A549 (cell line): ENCODE measurements around the gene FGF18. TPM values are rescaled to one million over a fixed set of nuclear protein-coding genes. Genes with fewer than 3 reads are reported as not detected.

Source experiments
- ATAC-seq, 2 experiments: fragments of 200-7000 bp in 1 of 2; fragments of >200 bp in 1 of 2; cut with Nextera tagmentation in 1 of 2; cut with Tn5 transposase in 1 of 2; 3 replicates each; pipeline versions ENCODE4 v1.8.0 to v1.9.1; 2018 to 2020; ENCODE audit warnings: mild to moderate bottlenecking in 1 of 2, moderate library complexity in 1 of 2
- CTCF ChIA-PET: fragments of 300-600 bp; sonication (Branson Sonifier 250); formaldehyde crosslinking; extraction: SDS; loops from one replicate; lab custom pipeline; 2021; ENCODE audit warnings: antibody characterized with exemption, inconsistent platforms; lab: Yijun Ruan, JAX
- POLR2A ChIA-PET: fragments of 350-600 bp; formaldehyde crosslinking; extraction: SDS; loops from one replicate; lab custom pipeline; 2021; ENCODE audit warnings: antibody characterized with exemption, inconsistent platforms; lab: Yijun Ruan, JAX
- DNase-seq, 2 experiments: peaks; one replicate each; pipeline versions ENCODE4 v3.0.0 to v3.0.0-alpha.2; 2011 to 2016; ENCODE audit warnings: low read depth in 1 of 2, low spot score in 1 of 2
- FAIRE-seq: peaks from 2 replicates; lab custom pipeline; 2011; peaks lifted over from hg19 to GRCh38; lab: Jason Lieb, UNC
- H3K27ac ChIP-seq, 2 experiments: fragments of >200 bp; sonication (Bioruptor Twin); formaldehyde crosslinking; 3 replicates each; pipeline ENCODE4 v1.5.1; 2016 to 2017
- H3K4me1 ChIP-seq: fragments of >200 bp; sonication (Bioruptor Twin); formaldehyde crosslinking; 3 replicates; pipeline ENCODE4 v1.6.1; 2016
- H3K4me2 ChIP-seq: fragments of >200 bp; sonication (Bioruptor Twin); formaldehyde crosslinking; 3 replicates; pipeline ENCODE4 v1.6.1; 2016
- H3K4me3 ChIP-seq: fragments of >200 bp; sonication (Bioruptor Twin); formaldehyde crosslinking; 3 replicates; pipeline ENCODE4 v1.5.1; 2016
- H3K9me3 ChIP-seq: fragments of >200 bp; sonication (Bioruptor Twin); formaldehyde crosslinking; 3 replicates; pipeline ENCODE4 v1.6.1; 2016
- CEBPB ChIP-seq, 2 experiments: fragments of >200 bp in 1 of 2; sonication (Bioruptor Twin) in 1 of 2; formaldehyde crosslinking in 1 of 2; IDR thresholded peaks; 2 replicates each; pipeline ENCODE4 v1.6.1; 2012 to 2016
- CHD4 ChIP-seq: fragments of 200-600 bp; sonication (generic); IDR thresholded peaks from 2 replicates; pipeline ENCODE4 v1.6.1; 2016; ENCODE audit warnings: antibody characterized with exemption, mild to moderate bottlenecking, borderline replicate concordance
- EHF ChIP-seq: fragments of 250-450 bp; sonication (Bioruptor Pico); IDR thresholded peaks from 2 replicates; pipeline ENCODE4 v1.5.0; 2020; ENCODE audit warnings: mild to moderate bottlenecking
- FOXS1 ChIP-seq: fragments of 250-450 bp; sonication (Bioruptor Pico); IDR thresholded peaks from 2 replicates; pipeline ENCODE4 v1.5.0; 2020; ENCODE audit warnings: mild to moderate bottlenecking, moderate library complexity
- HEYL ChIP-seq: fragments of 250-450 bp; sonication (Bioruptor Pico); IDR thresholded peaks from 2 replicates; pipeline ENCODE4 v1.8.0; 2021; ENCODE audit warnings: mild to moderate bottlenecking, moderate library complexity
- HOXA7 ChIP-seq: fragments of 250-450 bp; sonication (Bioruptor Pico); IDR thresholded peaks from 2 replicates; pipeline ENCODE4 v1.5.0; 2020; ENCODE audit warnings: mild to moderate bottlenecking, moderate library complexity
- HOXB5 ChIP-seq: fragments of 250-450 bp; sonication (Bioruptor Pico); IDR thresholded peaks from 2 replicates; pipeline ENCODE4 v1.5.0; 2020; ENCODE audit warnings: mild to moderate bottlenecking, moderate library complexity
- JUN ChIP-seq, 2 experiments: fragments of >200 bp; sonication (Bioruptor Twin); formaldehyde crosslinking; IDR thresholded peaks; 2 replicates in 1 of 2; 3 replicates in 1 of 2; pipeline ENCODE4 v1.6.1; 2016 to 2017
- KDM1A ChIP-seq: fragments of 200-600 bp; sonication (generic); IDR thresholded peaks from 2 replicates; pipeline ENCODE4 v1.6.1; 2016; ENCODE audit warnings: low read depth, mild to moderate bottlenecking
- NFE2L2 ChIP-seq: fragments of 150-350 bp; conservative IDR thresholded peaks from 2 replicates; pipeline ENCODE4 v1.6.1; 2014; ENCODE audit warnings: low read length
- NPAS2 ChIP-seq: fragments of 250-450 bp; sonication (Bioruptor Pico); IDR thresholded peaks from 2 replicates; pipeline ENCODE4 v1.8.0; 2022; ENCODE audit warnings: mild to moderate bottlenecking, moderate library complexity, borderline replicate concordance
- NR3C1 ChIP-seq: fragments of >200 bp; sonication (Bioruptor Twin); formaldehyde crosslinking; IDR thresholded peaks from 3 replicates; pipeline ENCODE4 v1.6.1; 2017
- SMC3 ChIP-seq: fragments of >200 bp; sonication (Bioruptor Twin); formaldehyde crosslinking; IDR thresholded peaks from 3 replicates; pipeline ENCODE4 v1.6.1; 2018; ENCODE audit warnings: inconsistent platforms
- TFCP2L1 ChIP-seq: fragments of 250-450 bp; sonication (Bioruptor Pico); IDR thresholded peaks from 2 replicates; pipeline ENCODE4 v1.5.0; 2021; ENCODE audit warnings: mild to moderate bottlenecking
- ZNF302 ChIP-seq: fragments of 250-450 bp; sonication (Bioruptor Pico); IDR thresholded peaks from 2 replicates; pipeline ENCODE4 v1.9.0; 2021; ENCODE audit warnings: inconsistent platforms, mild to moderate bottlenecking, moderate library complexity
- ZSCAN20 ChIP-seq: fragments of 250-450 bp; sonication (Bioruptor Pico); IDR thresholded peaks from 2 replicates; pipeline ENCODE4 v1.8.0; 2022; ENCODE audit warnings: mild to moderate bottlenecking, moderate library complexity
- WGBS: methylation state at CpG from one replicate; pipeline ENCODE4 v1.1.6; 2017; ENCODE audit errors: missing lambda C conversion rate; 5-methylcytosine and 5-hydroxymethylcytosine counted together
- polyA plus RNA-seq, 4 experiments: library from polyadenylated mRNA; depleted of rRNA in 3 of 4; stranded (reverse); fragments of >200 nt; fragmentation: RNase III in 1 of 4; extraction: RNeasy Plus Mini Kit Qiagen cat#74134 plus additional on column Dnase treatment in 1 of 4; gene quantifications; 2 replicates in 3 of 4; 3 replicates in 1 of 4; pipeline ENCODE4 v1.2.3, GENCODE V29; 2011 to 2017
- TF ChIP-seq, protein P1 (sequence below): IDR thresholded peaks from 2 replicates; pipeline ENCODE4 v1.6.1; 2012
- TF ChIP-seq, protein P2 (sequence below): fragments of 200-600 bp; sonication (generic); IDR thresholded peaks from 2 replicates; pipeline ENCODE4 v1.6.1; 2016; ENCODE audit warnings: antibody characterized with exemption, mild to moderate bottlenecking, moderate library complexity
- TF ChIP-seq, protein P3 (sequence below): IDR thresholded peaks from 2 replicates; pipeline ENCODE4 v1.6.1; 2012; ENCODE audit warnings: low read depth, borderline replicate concordance

The FGF18 gene
- polyA plus RNA-seq, 2 of the 4 experiments (the other 2 are of a cell fraction), result 0.09 to 0.16 TPM

DNA sequence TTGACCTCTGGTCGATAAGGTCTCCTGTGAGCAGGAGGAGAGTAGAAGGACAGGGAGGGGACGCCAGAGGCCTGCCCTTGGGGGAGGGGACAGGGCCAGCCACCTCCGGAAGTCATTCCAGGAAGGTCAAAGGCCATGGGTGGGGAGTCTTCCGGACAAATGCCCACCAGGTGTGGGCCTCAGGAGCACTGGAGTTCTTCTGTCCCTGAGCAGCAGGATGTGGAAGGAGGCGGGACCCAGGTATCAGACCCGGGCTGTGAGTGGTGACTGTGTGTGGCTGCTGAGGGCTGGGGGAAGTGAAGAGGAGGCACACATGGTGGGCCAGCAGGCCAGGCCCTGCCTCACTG, 13.9 kb downstream of the FGF18 start:
- Histone ChIP-seq H3K27ac (no peak overlapping the region), H3K4me2 (no peak overlapping the region), H3K4me1 (no peaks in the 10 kb centered on the region), H3K4me3 (no peak overlapping the region), H3K9me3 (no peaks in the 10 kb centered on the region)
- POLR2A ChIA-PET, result no interaction called here
- WGBS, result 70% methylated on average over 4 of the region's 6 CpGs
- DNase-seq, result no peak
- CTCF ChIA-PET, result interaction anchor here (0.7 kb wide), 1 partner anchor 10 kb away, joined by 3 read pairs; no protein-coding TSS in a partner anchor
- FAIRE-seq, result no peak
- ATAC-seq, result no peak
- TF ChIP-seq HOXA7 (CRISPR knock-in tag), result no peak
- TF ChIP-seq FOXS1 (CRISPR knock-in tag), result no peak
- no peak for TF ChIP-seq TFCP2L1 (CRISPR knock-in tag)
- TF ChIP-seq NR3C1, result no peak
- TF ChIP-seq, protein P1, sequence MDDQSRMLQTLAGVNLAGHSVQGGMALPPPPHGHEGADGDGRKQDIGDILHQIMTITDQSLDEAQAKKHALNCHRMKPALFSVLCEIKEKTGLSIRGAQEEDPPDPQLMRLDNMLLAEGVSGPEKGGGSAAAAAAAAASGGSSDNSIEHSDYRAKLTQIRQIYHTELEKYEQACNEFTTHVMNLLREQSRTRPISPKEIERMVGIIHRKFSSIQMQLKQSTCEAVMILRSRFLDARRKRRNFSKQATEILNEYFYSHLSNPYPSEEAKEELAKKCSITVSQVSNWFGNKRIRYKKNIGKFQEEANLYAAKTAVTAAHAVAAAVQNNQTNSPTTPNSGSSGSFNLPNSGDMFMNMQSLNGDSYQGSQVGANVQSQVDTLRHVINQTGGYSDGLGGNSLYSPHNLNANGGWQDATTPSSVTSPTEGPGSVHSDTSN, result no peak
- no peak for TF ChIP-seq KDM1A

DNA sequence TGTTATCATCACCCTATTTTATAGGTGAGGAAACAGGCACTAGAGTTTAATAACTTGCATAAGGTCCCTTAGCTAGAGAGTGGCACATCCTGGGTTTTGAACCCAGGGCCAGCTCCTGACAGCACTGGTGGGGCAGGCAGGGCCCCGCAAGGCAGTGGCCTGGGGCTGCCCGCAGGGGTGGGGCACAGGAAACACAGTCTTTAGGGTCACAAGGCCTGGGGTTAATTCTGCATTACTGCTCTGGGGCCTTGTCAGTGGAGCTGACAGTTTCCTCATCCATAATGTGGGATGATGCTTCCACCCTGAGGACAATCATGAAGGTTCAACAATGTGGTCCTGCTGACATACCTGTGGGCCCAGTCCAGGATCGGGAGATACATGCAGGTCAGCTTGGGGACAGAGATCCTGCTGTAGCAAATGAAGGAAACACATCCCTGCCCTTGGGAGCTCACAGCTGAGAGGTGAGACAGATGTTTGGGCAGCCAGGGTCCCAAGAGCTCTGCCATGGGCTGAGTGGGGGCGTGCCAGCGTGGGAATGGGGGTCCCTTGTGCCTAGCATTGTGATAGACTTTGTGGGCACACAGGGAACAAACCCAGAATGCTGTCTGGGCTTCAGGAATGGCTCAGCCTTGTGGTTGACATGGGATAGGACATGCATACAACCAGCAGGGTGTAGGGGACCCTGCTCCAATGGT, 14.7 kb downstream of the FGF18 start:
- H3K27ac ChIP-seq, result no peak overlapping the region
- POLR2A ChIA-PET, result no interaction called here
- FAIRE-seq (no peak), DNase-seq (no peak), ATAC-seq (peak in 1 of 2 experiments; percentile 35; a peak in 2 of 6 replicates)
- WGBS, result 80% methylated on average over 5 of the region's 5 CpGs
- CTCF ChIA-PET, result interaction anchor here (0.7 to 0.8 kb wide), 2 partner anchors 11 to 425 kb away, joined by 3 read pairs; no protein-coding TSS in a partner anchor
- H3K9me3 ChIP-seq, result no peaks in the 10 kb centered on the region
- H3K4me1 ChIP-seq, result no peaks in the 10 kb centered on the region
- no peak overlapping the region for H3K4me3 ChIP-seq
- H3K4me2 ChIP-seq, result no peak overlapping the region
- TF ChIP-seq HEYL (CRISPR knock-in tag) (no peak), SMC3 (no peak), CEBPB (IDR thresholded peaks at IDR 0.05) (no peak), NPAS2 (CRISPR knock-in tag) (no peak), EHF (CRISPR knock-in tag) (no peak), HOXA7 (CRISPR knock-in tag) (no peak), CHD4 (no peak), JUN (IDR thresholded peaks at IDR 0.05) (no peak), HOXB5 (CRISPR knock-in tag) (no peak), NFE2L2 (no peak), ZNF302 (CRISPR knock-in tag) (no peak), ZSCAN20 (CRISPR knock-in tag) (no peak)
- TF ChIP-seq, protein P2, sequence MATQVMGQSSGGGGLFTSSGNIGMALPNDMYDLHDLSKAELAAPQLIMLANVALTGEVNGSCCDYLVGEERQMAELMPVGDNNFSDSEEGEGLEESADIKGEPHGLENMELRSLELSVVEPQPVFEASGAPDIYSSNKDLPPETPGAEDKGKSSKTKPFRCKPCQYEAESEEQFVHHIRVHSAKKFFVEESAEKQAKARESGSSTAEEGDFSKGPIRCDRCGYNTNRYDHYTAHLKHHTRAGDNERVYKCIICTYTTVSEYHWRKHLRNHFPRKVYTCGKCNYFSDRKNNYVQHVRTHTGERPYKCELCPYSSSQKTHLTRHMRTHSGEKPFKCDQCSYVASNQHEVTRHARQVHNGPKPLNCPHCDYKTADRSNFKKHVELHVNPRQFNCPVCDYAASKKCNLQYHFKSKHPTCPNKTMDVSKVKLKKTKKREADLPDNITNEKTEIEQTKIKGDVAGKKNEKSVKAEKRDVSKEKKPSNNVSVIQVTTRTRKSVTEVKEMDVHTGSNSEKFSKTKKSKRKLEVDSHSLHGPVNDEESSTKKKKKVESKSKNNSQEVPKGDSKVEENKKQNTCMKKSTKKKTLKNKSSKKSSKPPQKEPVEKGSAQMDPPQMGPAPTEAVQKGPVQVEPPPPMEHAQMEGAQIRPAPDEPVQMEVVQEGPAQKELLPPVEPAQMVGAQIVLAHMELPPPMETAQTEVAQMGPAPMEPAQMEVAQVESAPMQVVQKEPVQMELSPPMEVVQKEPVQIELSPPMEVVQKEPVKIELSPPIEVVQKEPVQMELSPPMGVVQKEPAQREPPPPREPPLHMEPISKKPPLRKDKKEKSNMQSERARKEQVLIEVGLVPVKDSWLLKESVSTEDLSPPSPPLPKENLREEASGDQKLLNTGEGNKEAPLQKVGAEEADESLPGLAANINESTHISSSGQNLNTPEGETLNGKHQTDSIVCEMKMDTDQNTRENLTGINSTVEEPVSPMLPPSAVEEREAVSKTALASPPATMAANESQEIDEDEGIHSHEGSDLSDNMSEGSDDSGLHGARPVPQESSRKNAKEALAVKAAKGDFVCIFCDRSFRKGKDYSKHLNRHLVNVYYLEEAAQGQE, result no peak
- TF ChIP-seq, protein P3, sequence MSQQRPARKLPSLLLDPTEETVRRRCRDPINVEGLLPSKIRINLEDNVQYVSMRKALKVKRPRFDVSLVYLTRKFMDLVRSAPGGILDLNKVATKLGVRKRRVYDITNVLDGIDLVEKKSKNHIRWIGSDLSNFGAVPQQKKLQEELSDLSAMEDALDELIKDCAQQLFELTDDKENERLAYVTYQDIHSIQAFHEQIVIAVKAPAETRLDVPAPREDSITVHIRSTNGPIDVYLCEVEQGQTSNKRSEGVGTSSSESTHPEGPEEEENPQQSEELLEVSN, result no peak
